Stimulated activated CD8-positive, alpha-beta memory T cell treated with anti-CD3 and anti-CD28 coated beads, Interleukin-2, amount 100 ng/mL, for 48 hours (primary cell): Measurements from ENCODE around the gene BTBD9.

Experiments used
- DNase-seq, 2 donors: peaks; one replicate each; pipeline ENCODE4 v3.0.0-alpha.2; 2020; ENCODE audit warnings: low read depth in 2 of 2

Gene BTBD9

DNA sequence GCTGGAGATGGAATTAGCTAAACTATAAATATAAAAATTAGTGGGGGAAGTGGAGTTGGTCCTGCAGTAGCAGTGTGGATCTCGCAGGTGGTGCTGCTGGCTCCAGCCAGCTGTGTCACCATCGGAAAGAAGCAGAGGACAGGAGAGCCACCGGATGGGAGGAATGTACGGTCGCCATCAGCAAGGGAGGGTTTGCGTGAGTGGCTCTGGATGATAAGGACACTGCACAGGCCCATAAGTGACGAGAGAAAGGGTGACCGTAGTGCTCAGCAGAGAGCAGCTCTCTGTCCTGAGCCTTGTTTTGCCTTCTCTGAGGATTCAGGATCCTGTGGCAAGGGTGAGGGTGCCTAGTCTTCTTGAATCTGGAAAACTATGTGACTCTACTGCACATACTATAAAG lies 441.5 kb downstream of the BTBD9 start:
- no peak for DNase-seq

DNA sequence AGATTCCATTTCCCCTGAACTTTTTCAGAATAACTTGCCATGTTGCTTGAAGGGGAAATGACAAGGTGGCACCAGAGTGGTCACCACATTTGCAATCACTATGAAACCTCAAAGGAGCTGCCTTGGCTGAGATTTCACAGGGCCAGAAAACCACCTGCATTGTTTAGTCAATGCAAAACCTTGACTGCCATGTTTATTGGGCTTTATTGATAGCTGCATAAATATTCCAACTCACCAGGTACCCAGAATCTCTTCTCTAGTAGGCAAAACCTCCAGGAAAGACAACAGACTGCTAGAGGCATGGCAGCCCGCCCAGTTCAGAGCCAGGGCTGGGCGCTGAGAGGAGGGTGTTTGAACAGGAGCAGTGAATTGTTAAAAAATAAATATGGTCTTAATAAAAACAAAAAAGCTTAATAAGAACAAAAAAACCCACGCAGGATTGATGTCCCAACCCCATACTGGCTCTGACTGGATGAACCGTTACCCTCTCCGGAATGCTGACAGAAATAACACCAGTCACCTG lies 444.6 kb downstream of the BTBD9 start:
- no peak for DNase-seq

DNA sequence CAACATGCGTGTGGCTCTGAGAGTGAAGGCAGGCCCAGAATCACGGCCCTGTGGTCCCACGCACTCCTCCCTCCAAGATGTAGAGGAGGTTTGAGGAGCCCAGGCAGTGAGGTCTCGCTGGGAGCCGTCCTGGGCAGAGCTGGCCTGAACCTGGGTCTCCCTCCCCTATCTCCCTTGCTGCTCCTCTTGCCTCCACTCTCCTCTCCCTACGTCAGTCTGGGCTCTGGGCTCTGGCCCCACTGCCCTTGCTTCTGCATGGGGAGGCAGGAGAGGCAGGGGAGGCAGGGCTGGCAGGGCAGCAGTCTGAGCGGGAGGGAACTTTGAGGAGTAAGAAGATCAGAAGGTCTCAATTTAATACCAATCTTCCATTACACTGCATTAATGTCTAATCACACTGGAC lies 445.1 kb downstream of the BTBD9 start:
- DNase-seq, result no peak

DNA sequence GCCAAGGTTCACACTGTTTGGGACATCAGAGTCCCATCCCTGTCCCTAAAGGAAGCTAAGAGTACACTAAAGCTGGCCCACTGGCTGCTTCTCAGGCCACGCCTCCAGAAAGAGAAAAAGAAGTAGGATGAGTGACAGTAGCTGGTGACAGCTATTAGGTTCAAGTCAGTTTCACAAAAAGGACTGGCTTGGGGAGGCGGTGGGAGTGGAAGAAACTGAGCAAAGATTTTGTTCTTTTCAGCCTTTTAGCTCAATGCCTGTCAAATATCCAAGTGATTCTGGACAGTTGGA lies 445.5 kb downstream of the BTBD9 start:
- no peak for DNase-seq

DNA sequence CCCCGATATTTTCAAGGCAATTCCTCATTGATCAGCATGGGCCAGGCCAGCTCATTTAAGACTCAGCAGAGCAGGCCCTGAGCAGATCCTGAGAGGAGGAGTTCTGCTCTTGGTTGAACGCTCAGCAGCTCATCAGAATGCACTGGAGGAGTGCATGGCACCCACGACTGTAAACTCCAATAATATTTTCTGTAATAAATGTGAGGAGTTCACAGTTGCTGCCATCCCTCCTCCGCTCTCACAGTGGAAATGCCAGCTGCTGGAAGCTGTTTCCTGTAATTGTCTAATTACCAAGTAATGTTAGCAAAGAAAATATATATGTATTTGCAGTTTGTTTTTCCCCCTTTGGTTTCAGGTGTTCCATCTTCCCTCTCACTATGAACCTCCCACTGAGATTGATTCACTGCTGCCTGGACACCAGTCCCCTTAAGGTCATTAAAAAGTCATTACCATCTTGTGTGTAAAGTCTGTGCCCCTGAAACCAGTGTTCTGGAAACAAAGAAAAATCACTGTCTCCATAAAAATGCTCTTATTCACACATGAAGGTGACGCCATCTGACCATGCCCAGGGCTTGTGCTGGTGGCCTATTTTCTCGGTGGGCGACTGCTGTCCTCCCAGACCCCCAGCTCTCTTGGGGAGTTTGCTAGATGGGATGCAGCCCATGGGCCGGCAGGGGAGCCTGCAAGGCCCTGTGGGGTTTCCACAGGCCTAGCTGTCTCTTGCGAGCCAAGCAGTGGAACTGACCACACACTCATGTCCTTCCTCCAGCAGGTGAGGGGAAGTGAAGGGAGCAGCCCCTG lies 446.0 kb downstream of the BTBD9 start:
- no peak for DNase-seq

DNA sequence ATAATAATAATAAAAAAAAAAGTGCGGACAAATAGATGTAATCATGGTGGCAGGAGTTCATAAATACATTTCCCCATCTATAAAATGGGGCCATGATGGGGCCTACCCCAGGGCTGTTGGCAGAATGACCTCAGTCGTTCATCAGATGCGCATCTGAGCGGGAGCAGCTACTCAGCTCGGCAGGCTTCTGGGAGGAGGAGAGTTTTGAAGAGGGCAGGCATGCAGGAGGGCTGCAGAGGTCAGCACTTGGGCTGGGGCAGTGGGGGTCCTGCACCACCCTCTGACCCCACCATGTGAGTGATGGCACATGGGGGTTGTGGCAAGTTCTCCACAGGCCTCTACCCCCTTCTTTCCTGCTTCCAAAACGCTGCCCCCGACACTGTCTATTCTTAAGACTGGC lies 446.7 kb downstream of the BTBD9 start:
- DNase-seq, result no peak

DNA sequence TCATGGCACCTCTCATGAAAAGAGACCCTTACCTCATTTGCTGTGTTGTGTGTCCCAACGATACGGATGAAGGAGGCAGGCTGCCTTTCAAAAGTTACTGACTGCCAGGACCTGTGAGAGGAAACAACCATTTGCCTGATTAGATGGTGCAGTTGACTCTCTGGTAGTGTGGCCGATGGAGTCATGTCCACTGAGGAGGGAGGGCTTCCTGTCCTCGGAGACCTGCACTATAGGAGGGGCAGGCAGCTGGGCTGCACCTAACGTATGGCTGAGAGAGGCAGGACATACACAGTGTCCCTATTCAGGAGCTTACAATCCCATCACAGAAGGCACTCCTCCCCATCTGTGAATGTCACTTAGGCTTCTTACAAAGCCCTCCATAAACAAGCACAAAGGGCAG lies 447.2 kb downstream of the BTBD9 start:
- no peak for DNase-seq

DNA sequence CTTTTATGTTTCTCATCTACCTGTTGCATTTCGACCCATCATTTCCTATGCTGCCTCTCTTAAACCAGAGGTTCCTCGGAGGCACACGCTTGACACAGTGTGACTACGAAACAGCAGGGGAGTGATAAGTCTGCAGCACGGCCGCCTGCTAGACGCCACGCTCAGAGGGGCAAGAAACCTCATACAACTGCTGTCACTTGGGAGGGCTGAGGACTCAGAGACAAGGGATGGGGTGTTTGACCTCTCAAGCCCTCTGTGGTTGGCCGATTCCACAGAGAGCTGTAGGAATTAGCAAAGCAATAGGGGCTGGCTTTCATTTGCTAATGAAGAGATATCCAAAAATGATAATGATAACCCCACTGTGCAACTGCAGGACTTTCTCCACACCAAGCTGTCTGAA lies 447.7 kb downstream of the BTBD9 start:
- DNase-seq, result no peak

DNA sequence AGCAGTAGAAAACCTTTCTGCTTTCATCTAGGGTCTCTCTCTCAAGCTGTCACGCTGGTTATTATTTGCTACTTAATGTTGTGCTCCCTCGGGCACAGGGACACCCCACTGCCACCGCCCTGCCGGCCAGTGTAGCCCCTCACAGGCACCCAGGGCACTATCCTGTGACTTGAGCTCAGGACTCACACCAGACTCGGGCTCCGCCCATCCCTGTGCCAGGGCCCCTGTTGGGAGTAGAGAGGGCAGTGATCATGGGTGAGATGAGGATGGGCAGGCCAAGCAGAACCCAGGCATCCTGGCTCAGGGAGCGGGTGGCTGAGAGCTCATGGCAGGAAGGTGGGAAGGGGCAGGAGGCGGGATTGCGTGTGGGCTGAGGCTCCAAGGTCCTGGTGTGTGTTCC lies 448.3 kb downstream of the BTBD9 start:
- no peak for DNase-seq

DNA sequence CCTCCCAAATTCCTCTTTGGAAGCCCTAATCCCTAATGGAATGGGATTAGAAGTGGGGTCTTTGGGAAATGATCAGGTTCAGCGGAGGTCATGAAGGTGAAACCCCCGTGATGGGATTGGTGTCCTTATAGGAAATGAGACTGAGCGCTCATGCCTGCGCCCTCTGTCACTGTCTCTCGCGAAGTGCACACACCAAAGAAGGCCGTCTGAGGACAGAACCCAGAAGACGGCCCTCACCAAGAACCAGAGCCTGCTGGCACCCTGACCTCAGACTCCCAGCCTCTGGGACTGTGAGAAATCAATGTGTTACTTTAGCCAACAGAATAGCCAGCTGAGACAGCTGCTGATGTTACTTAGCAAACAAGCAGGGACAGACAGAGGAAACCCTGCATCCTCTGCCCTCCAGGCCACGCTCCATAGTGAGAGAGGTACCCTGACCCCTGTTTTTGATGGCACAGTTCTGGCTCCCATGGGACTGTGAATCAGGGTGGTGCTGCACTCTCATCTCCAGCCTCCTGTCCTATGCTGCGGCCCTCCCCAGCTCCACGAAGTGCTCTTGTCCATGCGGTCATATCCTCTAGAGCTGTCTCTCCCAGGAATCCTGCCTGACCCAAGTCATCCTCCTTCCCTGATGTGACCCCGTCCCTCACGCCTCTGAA lies 450.9 kb downstream of the BTBD9 start:
- DNase-seq, result no peak

DNA sequence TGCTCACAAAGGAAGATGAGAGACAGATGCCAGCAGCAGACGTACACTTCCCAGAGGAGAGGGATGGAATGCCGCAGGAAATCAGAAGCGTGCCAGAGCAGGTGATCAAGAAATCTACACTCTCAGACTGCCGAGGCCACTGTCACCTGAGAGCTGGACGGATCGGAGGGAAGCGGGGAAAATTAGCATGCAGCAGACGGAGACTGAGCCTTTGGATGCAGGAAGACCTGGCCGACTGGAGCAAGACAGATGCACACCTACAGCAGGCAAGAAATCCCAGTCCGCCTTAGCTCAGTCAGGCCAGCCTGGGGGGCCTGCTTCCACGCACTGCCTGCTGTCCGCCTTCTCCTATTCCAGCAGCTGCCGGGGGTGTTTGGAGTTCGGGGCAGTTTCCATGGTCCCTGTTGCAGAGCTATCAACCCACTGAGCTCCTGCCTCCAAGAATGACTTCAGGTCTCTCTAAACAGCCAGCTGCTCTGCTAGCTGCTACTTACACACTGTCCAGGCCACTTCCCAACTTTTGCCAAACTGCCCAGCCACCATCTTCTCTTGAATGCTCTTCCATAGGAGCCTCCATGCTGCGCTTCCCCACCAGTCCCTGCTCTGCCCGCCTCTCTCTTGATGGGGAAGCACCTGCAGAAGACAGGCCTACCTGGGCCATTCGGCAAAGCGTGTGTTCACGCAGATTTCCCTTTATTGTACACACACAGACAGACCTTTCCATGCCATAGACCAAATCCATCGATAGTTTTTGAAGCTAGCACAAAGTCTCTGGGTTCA lies 451.7 kb downstream of the BTBD9 start:
- no peak for DNase-seq

DNA sequence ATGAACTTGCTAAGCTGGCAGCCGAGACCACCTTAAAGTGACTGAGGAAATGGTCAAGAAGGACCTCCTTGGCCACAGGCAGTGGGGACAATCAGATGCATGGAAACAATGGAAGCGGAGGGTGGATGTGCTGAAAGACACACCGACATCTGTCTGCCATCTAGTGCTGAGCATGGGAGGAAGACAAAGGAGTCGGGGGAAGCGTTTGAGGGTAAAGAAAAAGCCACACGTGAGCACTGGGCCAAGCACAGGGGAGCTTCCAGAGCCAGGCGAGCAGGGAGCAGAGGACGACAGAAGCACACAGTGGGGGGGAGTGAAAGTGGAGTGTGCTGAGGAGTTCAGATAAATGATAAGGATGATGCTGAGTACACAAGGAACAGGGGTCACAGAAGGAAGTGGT lies 452.4 kb downstream of the BTBD9 start:
- DNase-seq, result no peak

DNA sequence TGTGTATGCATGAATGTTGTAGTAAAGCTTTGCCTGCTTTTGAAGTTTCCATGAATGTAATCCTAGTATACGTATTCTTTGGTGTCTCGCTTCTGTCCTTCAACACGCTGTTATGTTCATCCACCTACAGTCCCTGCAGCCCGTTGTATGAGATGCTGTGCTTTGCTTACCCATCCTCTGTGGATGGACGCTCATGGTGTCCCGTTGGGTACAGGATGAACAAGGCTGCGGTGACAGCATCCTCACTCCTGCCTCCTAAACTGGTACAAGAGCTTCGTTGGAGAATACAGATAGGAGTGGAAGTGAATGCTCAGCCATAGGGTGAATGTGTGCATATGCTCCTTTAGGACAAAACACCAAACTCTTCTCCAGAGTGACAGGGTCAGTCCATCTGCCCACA lies 454.0 kb downstream of the BTBD9 start:
- DNase-seq, result no peak

DNA sequence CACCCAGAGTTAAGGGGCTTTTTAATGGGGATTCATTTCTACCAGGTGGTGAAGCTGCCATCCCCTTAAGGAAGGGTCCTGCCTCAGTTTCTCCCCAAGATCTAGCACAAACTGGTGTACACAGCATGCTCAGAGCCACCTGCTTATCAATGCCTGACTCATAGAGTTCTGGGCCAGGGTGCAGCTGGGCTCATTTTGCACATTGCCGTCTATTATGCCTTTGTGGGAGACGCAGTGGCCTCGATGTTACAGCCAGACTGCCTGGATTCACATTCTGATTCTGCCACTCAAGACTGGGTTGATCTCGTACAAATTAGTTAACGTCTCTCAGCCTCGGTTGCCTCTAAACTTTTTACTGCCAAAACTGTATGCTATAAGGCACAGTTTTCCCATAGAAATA lies 454.5 kb downstream of the BTBD9 start:
- no peak for DNase-seq

DNA sequence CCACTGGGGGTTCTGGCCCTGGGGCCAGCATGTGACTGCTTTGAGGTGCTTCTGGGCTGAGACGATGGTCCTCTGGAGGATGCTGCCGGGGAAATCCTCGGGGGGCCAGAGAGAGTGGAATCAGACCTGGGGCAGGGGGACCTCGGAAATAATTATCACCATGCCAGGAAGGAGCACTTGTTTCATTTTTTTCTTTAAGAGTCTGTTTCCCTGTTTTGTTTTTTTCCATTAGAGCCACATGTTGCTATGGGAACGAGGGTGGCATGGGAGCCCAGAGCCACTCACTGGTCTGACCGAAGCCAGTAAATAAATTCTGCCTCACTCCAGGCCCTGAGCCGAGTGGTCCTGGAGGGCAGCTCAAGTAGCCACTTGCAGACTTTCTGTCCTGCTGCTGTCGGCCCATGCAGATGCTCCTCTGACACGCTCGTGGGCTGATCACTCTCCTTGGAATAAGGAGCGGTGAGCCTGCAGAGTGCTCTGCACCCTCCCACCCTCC lies 455.1 kb downstream of the BTBD9 start:
- no peak for DNase-seq

DNA sequence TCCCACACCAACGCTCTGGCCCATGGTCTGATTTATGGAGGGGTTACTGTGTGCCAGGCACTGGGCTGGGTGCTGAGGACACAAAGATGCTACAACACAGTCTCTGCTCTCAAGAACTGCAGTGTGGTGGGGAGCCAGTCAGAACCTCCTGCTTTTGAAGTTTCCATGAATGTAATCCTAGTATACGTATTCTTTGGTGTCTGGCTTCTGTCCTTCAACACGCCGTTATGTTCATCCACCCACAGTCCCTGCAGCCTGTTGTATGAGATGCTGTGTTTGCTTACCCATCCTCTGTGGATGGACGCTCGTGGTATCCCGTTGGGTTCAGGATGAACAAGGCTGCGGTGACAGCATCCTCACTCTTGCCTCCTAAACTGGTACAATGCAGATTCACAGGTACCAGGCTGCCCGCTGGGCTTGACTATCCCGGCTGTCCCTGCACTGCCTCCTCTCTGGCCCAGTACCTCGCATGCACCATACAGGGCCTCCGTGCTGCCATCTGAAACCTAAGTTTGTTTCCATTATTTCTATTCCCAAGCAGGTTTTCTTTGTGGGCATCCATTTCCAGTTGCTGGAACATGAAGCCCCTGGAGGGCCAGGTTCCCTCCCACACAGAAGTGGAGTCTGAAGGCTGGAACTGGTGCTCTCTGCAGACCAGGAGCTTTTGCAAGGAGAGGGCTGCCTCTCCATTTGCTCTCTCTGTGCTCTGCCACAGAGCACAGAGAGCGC lies 455.7 kb downstream of the BTBD9 start:
- no peak for DNase-seq

DNA sequence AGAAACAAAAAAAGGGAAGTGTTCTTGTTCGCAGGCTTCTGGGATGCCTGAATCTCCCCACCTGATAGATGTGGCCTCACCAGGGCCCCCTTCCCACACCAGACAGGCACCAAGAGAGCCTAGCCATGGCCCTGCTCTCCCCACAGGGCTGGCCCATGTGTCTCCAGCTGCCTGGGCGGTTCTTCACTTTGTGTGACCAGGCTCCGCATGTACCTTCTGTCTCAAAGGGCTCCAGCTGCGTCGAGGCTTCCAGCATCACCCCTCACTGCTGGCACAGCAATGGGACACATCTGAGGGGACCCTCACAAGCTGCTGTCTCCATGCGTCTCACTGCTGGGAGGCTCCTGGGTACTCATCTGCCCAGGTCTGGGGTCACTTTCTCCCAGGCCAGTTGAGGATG lies 457.3 kb downstream of the BTBD9 start:
- DNase-seq, result no peak

DNA sequence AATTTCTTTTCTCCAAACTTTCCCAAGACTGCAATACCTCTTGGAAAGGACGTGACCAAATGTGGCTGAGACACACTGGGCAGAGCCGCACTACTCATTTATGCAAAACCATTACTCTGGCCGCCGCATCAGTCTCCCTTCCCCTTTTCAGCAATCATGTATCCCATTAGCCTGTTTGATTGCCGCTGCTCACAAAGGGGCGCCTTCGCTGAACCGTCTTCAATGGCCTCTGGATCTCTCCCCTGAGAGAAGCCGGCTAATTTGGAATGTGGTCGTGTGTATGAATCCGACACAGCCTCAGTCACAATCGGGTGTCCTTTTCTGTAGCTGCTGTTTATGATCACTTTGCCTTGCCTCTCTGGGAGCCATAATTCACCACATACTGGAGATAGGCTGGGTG lies 459.1 kb downstream of the BTBD9 start:
- no peak for DNase-seq

DNA sequence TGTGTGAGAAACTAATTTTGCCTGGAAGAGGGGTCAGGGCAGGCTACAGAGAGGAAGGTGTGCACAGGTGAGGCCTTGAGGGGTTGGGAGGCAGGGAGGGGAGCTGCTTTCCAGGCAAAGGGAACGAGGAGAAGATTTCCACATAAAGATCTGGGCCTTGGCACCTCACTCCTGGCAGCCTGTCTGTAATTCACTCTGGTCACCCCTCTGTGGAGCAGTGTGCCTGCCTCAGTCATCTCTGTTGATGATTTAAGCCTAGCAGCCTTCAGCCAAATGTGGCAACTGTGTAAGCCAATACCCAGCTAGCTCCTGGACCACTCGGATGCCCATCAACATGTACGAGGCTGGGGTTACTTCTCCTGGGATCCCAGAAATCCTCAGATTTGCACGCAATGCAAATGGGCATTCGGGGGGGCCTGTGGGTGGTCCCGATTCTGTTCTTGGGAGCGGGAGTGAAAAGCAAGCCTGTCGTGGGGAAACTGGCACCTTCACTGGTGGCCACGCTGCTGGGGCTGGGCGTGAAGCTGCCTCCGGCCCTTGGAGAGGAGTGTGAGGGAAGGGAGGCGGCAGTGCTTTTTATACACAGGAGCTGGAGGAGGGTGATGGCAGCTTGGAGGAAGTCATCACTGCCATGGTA lies 459.8 kb downstream of the BTBD9 start:
- DNase-seq, result no peak

DNA sequence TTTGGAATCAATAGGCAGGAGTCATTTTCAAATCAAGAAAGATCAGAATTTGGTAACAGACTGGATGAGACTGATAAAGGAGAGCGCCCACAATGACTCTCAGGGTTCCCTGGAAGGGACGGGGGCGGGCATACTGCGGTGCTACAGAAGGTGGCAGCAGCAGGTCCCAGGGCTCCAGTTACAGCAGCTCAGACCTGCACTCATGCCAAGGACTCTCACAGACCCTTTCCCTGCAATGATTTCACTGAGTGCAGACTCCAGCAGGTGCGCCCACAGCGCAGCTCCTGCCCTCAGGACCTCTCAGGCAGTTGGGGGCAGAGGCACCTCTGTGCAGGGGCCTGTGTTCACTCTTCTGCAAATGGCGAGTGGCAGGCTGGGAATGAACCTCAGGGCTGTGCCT lies 460.4 kb downstream of the BTBD9 start:
- DNase-seq, result no peak

DNA sequence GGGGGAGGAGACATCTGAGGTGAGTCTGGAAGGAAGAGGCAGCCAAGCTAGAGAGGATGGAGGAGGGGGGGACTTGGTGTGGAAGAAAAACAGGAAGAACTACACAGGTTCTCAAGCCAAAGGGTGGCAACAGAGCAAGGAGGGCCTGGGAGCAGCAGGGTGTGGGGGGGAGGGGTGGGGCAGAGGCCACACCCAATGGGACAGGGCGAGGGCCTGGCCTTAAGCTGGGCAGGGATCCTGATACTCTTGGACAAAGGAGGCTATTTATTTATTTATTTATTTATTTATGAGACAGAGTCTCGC lies 461.2 kb downstream of the BTBD9 start:
- no peak for DNase-seq
